Large intestine (tissue), 3 donors: Measurements from ENCODE around the gene SH2D3C. TPM values are rescaled to one million over a fixed set of nuclear protein-coding genes. Genes with fewer than 3 reads are reported as not detected.

Experiments used
- DNase-seq, 2 donors: peaks; one replicate each; pipeline versions ENCODE4 v3.0.0 to v3.0.0-alpha.2; 2013
- H3K27ac ChIP-seq: one replicate; pipeline ENCODE4 v1.5.1; 2013; ENCODE audit warnings: low read length
- H3K27me3 ChIP-seq: 2 replicates; pipeline ENCODE4 v1.6.1; 2013; ENCODE audit warnings: low read length; ENCODE audit not compliant: control insufficient read depth, insufficient read depth
- H3K36me3 ChIP-seq: 2 replicates; pipeline ENCODE4 v1.6.1; 2013; ENCODE audit warnings: low read length; ENCODE audit not compliant: control insufficient read depth, insufficient read depth
- H3K4me1 ChIP-seq: one replicate; pipeline ENCODE4 v1.6.1; 2013; ENCODE audit warnings: low read length; ENCODE audit not compliant: control insufficient read depth, insufficient read depth
- H3K4me3 ChIP-seq: one replicate; pipeline ENCODE4 v1.5.1; 2013; ENCODE audit warnings: low read length
- H3K9me3 ChIP-seq: one replicate; pipeline ENCODE4 v1.6.1; 2013; ENCODE audit warnings: mild to moderate bottlenecking, low read depth, low read length, moderate library complexity; ENCODE audit not compliant: control insufficient read depth
- WGBS: methylation state at CpG from one replicate; pipeline ENCODE4 v1.1.5; 2013; ENCODE audit warnings: low lambda C conversion rate; ENCODE audit not compliant: insufficient coverage; 5-methylcytosine and 5-hydroxymethylcytosine counted together
- polyA plus RNA-seq: library from polyadenylated mRNA; unstranded; fragments of 120-200 nt; gene quantifications from one replicate; pipeline ENCODE4 v1.2.1, GENCODE V29; 2013

Gene SH2D3C
- polyA plus RNA-seq, 1 donor: 7.4 TPM

- H3K27me3 ChIP-seq: no peaks in the 10 kb centered on the region
- H3K4me1 ChIP-seq: peaks cover 9% of the 10 kb centered on the region
- WGBS: 94% methylated on average over 3 of the region's 5 CpGs
- H3K4me3 ChIP-seq: no peak overlapping the region
- H3K36me3 ChIP-seq: no peaks in the 10 kb centered on the region
- no peak overlapping the region for H3K27ac ChIP-seq
- no peaks in the 10 kb centered on the region for H3K9me3 ChIP-seq
- no peak for DNase-seq
Observed at GRCh38 chr9:127717766-127718165, 60.7 kb downstream of the SH2D3C start.

- H3K4me1 ChIP-seq: peaks cover 9% of the 10 kb centered on the region
- no peak overlapping the region for H3K4me3 ChIP-seq
- H3K9me3 ChIP-seq: no peaks in the 10 kb centered on the region
- no peaks in the 10 kb centered on the region for H3K27me3 ChIP-seq
- H3K27ac ChIP-seq: no peak overlapping the region
- WGBS: no CpG with 5 or more reads among the region's 9 CpGs
- no peak for DNase-seq
- H3K36me3 ChIP-seq: no peaks in the 10 kb centered on the region
Observed at GRCh38 chr9:127716412-127716811, 62.1 kb downstream of the SH2D3C start.

- no CpG with 5 or more reads among the region's 65 CpGs for WGBS
- Histone ChIP-seq H3K9me3 (no peaks in the 10 kb centered on the region), H3K4me3 (peak within 1 kb of the TSS; percentile 95), H3K27me3 (no peaks in the 10 kb centered on the region), H3K4me1 (peaks cover 9% of the 10 kb centered on the region), H3K36me3 (no peaks in the 10 kb centered on the region), H3K27ac (peak within 1 kb of the TSS; percentile 62)
- peak; percentile 95 to 98 for DNase-seq
Observed at GRCh38 chr9:127715470-127716337, 62.8 kb downstream of the SH2D3C start, which contains the start of the genes PTRH1 and TTC16. PTRH1 (minus strand) TSS chr9:127715663; CDS start chr9:127715639, 24 bp downstream. TTC16 (plus strand) TSS chr9:127716079; CDS start chr9:127716146, 67 bp downstream.

- WGBS: no CpG with 5 or more reads among the region's 44 CpGs
- H3K9me3 ChIP-seq: no peaks in the 10 kb centered on the region
- no peak overlapping the region for H3K27ac ChIP-seq
- peaks cover 9% of the 10 kb centered on the region for H3K4me1 ChIP-seq
- H3K36me3 ChIP-seq: no peaks in the 10 kb centered on the region
- no peaks in the 10 kb centered on the region for H3K27me3 ChIP-seq
- no peak for DNase-seq
- peak overlapping the region; percentile 95 for H3K4me3 ChIP-seq
Observed at GRCh38 chr9:127714951-127715469, 63.5 kb downstream of the SH2D3C start.

GRCh38 chr9:127714020-127714750 lies 64.3 kb downstream of the SH2D3C start:
- no CpG with 5 or more reads among the region's 19 CpGs for WGBS
- no peak for DNase-seq
- peaks cover 9% of the 10 kb centered on the region for H3K4me1 ChIP-seq

GRCh38 chr9:127712867-127713266 lies 65.6 kb downstream of the SH2D3C start:
- WGBS: no CpG with 5 or more reads among the region's 10 CpGs
- Histone ChIP-seq H3K4me1 (peaks cover 9% of the 10 kb centered on the region), H3K36me3 (no peaks in the 10 kb centered on the region), H3K4me3 (no peak overlapping the region), H3K27me3 (no peaks in the 10 kb centered on the region), H3K27ac (no peak overlapping the region), H3K9me3 (no peaks in the 10 kb centered on the region)
- no peak for DNase-seq

More at GRCh38 chr9:127714020-127714750, 64.3 kb downstream of the SH2D3C start:
- no peaks in the 10 kb centered on the region for H3K9me3 ChIP-seq
- H3K4me3 ChIP-seq: no peak overlapping the region
- no peaks in the 10 kb centered on the region for H3K36me3 ChIP-seq
- H3K27ac ChIP-seq: no peak overlapping the region
- no peaks in the 10 kb centered on the region for H3K27me3 ChIP-seq

- no CpG with 5 or more reads among the region's 11 CpGs for WGBS
- H3K9me3 ChIP-seq: no peaks in the 10 kb centered on the region
- H3K27me3 ChIP-seq: no peaks in the 10 kb centered on the region
- no peak overlapping the region for H3K27ac ChIP-seq
- peaks cover 9% of the 10 kb centered on the region for H3K4me1 ChIP-seq
- H3K4me3 ChIP-seq: no peak overlapping the region
- no peak for DNase-seq
- no peaks in the 10 kb centered on the region for H3K36me3 ChIP-seq
Observed at GRCh38 chr9:127712371-127712770, 66.1 kb downstream of the SH2D3C start.

GRCh38 chr9:127711831-127712274 lies 66.6 kb downstream of the SH2D3C start:
- Histone ChIP-seq H3K4me3 (no peak overlapping the region), H3K27me3 (no peaks in the 10 kb centered on the region), H3K9me3 (no peaks in the 10 kb centered on the region), H3K36me3 (no peaks in the 10 kb centered on the region), H3K4me1 (peaks cover 13% of the 10 kb centered on the region), H3K27ac (no peak overlapping the region)
- WGBS: no CpG with 5 or more reads among the region's 11 CpGs
- DNase-seq: no peak

- Histone ChIP-seq H3K4me1 (peaks cover 13% of the 10 kb centered on the region), H3K27me3 (no peaks in the 10 kb centered on the region), H3K9me3 (no peaks in the 10 kb centered on the region), H3K4me3 (no peak overlapping the region), H3K36me3 (no peaks in the 10 kb centered on the region), H3K27ac (no peak overlapping the region)
- no peak for DNase-seq
- WGBS: 73% methylated on average over 6 of the region's 9 CpGs
Observed at GRCh38 chr9:127711226-127711701, 67.2 kb downstream of the SH2D3C start.

GRCh38 chr9:127710204-127710783 lies 68.2 kb downstream of the SH2D3C start:
- Histone ChIP-seq H3K27me3 (no peaks in the 10 kb centered on the region), H3K4me3 (no peak overlapping the region), H3K27ac (no peak overlapping the region), H3K36me3 (no peaks in the 10 kb centered on the region), H3K4me1 (peaks cover 9% of the 10 kb centered on the region), H3K9me3 (no peaks in the 10 kb centered on the region)
- WGBS: 80% methylated on average over 1 of the region's 10 CpGs
- DNase-seq: no peak
